DND-41 (cell line): Measurements from ENCODE around the gene DYNLT4.

Source experiments
- ATAC-seq: fragments of 200-7000 bp; cut with Tn5 transposase; 3 replicates; pipeline ENCODE4 v1.9.1; 2021; ENCODE audit warnings: low read depth; ENCODE audit not compliant: insufficient read depth
- DNase-seq: peaks from one replicate; pipeline ENCODE4 v3.0.0-alpha.2; 2020
- H2AFZ ChIP-seq: 2 replicates; pipeline ENCODE4 v1.6.0; 2012; ENCODE audit warnings: low read depth, low read length
- H3K27ac ChIP-seq: 2 replicates; pipeline ENCODE4 v1.5.1; 2012; ENCODE audit warnings: low read length, inconsistent platforms
- H3K27me3 ChIP-seq: fragments of 200-600 bp; sonication (generic); 2 replicates; pipeline ENCODE4 v1.6.0; 2012; ENCODE audit warnings: low read length, mild to moderate bottlenecking, inconsistent platforms; ENCODE audit not compliant: insufficient read depth, poor library complexity
- H3K36me3 ChIP-seq: 2 replicates; pipeline ENCODE4 v1.5.1; 2012; ENCODE audit warnings: low read length, inconsistent platforms; ENCODE audit not compliant: insufficient read depth
- H3K4me1 ChIP-seq: 2 replicates; pipeline ENCODE4 v1.5.1; 2012; ENCODE audit warnings: mild to moderate bottlenecking, low read length; ENCODE audit not compliant: insufficient read depth
- H3K4me2 ChIP-seq: 2 replicates; pipeline ENCODE4 v1.6.0; 2012; ENCODE audit warnings: mild to moderate bottlenecking, moderate library complexity, low read length, inconsistent platforms; ENCODE audit not compliant: insufficient read depth
- H3K4me3 ChIP-seq, 2 experiments: fragments of 200-600 bp in 1 of 2; shearing (Covaris generic) in 1 of 2; 2 replicates each; pipeline ENCODE4 v1.5.1; 2012 to 2016; ENCODE audit warnings: inconsistent platforms in 2 of 2, low read length in 2 of 2, mild to moderate bottlenecking in 2 of 2, low read depth in 1 of 2, moderate library complexity in 1 of 2
- H3K79me2 ChIP-seq: 2 replicates; pipeline ENCODE4 v1.6.0; 2012; ENCODE audit warnings: low read length, inconsistent platforms; ENCODE audit not compliant: insufficient read depth
- H3K9ac ChIP-seq: 2 replicates; pipeline ENCODE4 v1.6.0; 2012; ENCODE audit warnings: low read depth, mild to moderate bottlenecking, inconsistent platforms, low read length, moderate library complexity
- H3K9me3 ChIP-seq: 2 replicates; pipeline ENCODE4 v1.5.1; 2012; ENCODE audit warnings: low read length, moderate library complexity, mild to moderate bottlenecking, inconsistent platforms; ENCODE audit not compliant: insufficient read depth, severe bottlenecking
- H4K20me1 ChIP-seq: 2 replicates; pipeline ENCODE4 v1.6.0; 2012; ENCODE audit warnings: low read length; ENCODE audit not compliant: insufficient read depth
- CTCF ChIP-seq: IDR thresholded peaks from 2 replicates; pipeline ENCODE4 v1.5.1; 2012; ENCODE audit warnings: borderline replicate concordance, low read length, moderate library complexity, mild to moderate bottlenecking; ENCODE audit not compliant: poor library complexity, severe bottlenecking; ENCODE audit errors: extremely low read depth
- EZH2 ChIP-seq: IDR thresholded peaks from 3 replicates; pipeline ENCODE4 v1.6.1; 2012; ENCODE audit warnings: borderline replicate concordance, low read depth, mild to moderate bottlenecking, moderate library complexity, low read length, inconsistent platforms; ENCODE audit not compliant: severe bottlenecking

The DYNLT4 gene

GRCh38 chr1:44808938-44809917 lies 2.1 kb upstream of the DYNLT4 start:
- Histone ChIP-seq H3K4me3 (no peak overlapping the region), H3K9ac (peak overlapping the region; percentile 48), H3K36me3 (peaks cover 17% of the 10 kb centered on the region; the same call in 1 of the 2 replicates), H3K27ac (peak overlapping the region; percentile 89), H3K27me3 (no peaks in the 10 kb centered on the region), H3K79me2 (no peaks in the 10 kb centered on the region), H3K4me2 (peak overlapping the region; percentile 14), H2AFZ (peak overlapping the region; percentile 61), H4K20me1 (no peaks in the 10 kb centered on the region), H3K9me3 (no peaks in the 10 kb centered on the region), H3K4me1 (peaks cover 37% of the 10 kb centered on the region)
- ATAC-seq (peak; percentile 81), DNase-seq (peak; percentile 88)
- TF ChIP-seq CTCF, result no peak
- no peak for TF ChIP-seq EZH2

- no peaks in the 10 kb centered on the region for H3K79me2 ChIP-seq
- H3K9me3 ChIP-seq, result no peaks in the 10 kb centered on the region
- peaks cover 33% of the 10 kb centered on the region for H3K4me1 ChIP-seq
- no peak within 1 kb of the TSS for H3K4me3 ChIP-seq
- H4K20me1 ChIP-seq, result no peaks in the 10 kb centered on the region
- no peak for TF ChIP-seq EZH2
- TF ChIP-seq CTCF, result no peak
- peaks cover 27% of the 10 kb centered on the region for H3K36me3 ChIP-seq
- no peaks in the 10 kb centered on the region for H3K27me3 ChIP-seq
- ATAC-seq, result no peak
- peak within 1 kb of the TSS; percentile 89 for H3K27ac ChIP-seq
- H3K9ac ChIP-seq, result peak within 1 kb of the TSS; percentile 48
- peak within 1 kb of the TSS; percentile 61 for H2AFZ ChIP-seq
- no peak within 1 kb of the TSS; the same call in 1 of the 2 replicates for H3K4me2 ChIP-seq
- no peak for DNase-seq
These were observed 1.1 kb upstream of the DYNLT4 start, which contains the start of gene BTBD19 for GRCh38 chr1:44808063-44808937. Gene BTBD19 (plus strand): TSS chr1:44808523. CDS start chr1:44808821, 298 bp downstream.

GRCh38 chr1:44807364-44808062 lies 362 bp upstream of the DYNLT4 start:
- peak; percentile 34 for ATAC-seq
- Histone ChIP-seq H3K9ac (no peak overlapping the region), H3K4me3 (no peak overlapping the region), H3K4me1 (peaks cover 32% of the 10 kb centered on the region), H2AFZ (no peak overlapping the region), H3K79me2 (no peaks in the 10 kb centered on the region), H3K27ac (peak overlapping the region; percentile 89), H3K9me3 (no peaks in the 10 kb centered on the region), H3K36me3 (peaks cover 34% of the 10 kb centered on the region), H4K20me1 (no peaks in the 10 kb centered on the region), H3K4me2 (no peak overlapping the region), H3K27me3 (no peaks in the 10 kb centered on the region)
- peak; percentile 77 for DNase-seq
- TF ChIP-seq EZH2, result no peak
- no peak for TF ChIP-seq CTCF
